Measurements from ENCODE around the gene N4BP2.
"Not testable (repeated sequence)": the region's sequence is repeated elsewhere in the genome, so short reads cannot be mapped to it uniquely, and the experiment has no call there.

The N4BP2 gene

DNA sequence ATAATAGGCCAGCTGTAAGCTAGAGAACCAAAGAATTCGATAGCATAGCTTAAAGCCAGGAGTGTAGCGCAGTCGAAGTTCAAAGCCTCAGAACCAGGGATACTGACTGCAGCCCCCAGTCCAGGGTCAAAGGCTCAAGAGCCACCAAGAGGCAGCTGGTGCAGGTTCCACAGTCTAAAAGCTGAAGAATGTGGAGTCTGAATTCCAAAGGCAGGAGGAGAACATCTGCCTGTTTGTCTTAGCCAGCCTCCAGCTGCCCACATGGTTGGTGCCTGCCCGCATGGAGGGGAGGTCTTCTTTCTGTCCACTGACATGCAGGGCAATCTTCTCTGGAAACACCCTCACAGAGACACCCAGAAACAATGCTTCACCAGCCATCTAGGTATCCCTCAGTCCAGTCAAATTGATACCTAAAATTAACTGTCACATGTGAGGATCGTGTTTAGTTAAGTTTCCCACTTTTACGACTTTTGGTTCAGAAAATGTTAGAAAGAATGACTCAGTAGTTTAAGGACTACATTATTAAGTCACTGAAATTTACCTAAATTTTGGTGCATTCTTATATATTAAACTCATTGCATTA, 87.4 kb downstream of the N4BP2 start:
- TF ChIP-seq, protein P1, sequence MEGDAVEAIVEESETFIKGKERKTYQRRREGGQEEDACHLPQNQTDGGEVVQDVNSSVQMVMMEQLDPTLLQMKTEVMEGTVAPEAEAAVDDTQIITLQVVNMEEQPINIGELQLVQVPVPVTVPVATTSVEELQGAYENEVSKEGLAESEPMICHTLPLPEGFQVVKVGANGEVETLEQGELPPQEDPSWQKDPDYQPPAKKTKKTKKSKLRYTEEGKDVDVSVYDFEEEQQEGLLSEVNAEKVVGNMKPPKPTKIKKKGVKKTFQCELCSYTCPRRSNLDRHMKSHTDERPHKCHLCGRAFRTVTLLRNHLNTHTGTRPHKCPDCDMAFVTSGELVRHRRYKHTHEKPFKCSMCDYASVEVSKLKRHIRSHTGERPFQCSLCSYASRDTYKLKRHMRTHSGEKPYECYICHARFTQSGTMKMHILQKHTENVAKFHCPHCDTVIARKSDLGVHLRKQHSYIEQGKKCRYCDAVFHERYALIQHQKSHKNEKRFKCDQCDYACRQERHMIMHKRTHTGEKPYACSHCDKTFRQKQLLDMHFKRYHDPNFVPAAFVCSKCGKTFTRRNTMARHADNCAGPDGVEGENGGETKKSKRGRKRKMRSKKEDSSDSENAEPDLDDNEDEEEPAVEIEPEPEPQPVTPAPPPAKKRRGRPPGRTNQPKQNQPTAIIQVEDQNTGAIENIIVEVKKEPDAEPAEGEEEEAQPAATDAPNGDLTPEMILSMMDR (IDR thresholded peaks at IDR 0.05; ENCODE audit: insufficient read depth, low read length, missing control alignments): no peak
- DNase-seq (ENCODE audit: low read depth, low spot score): no peak
- CTCF ChIA-PET: interaction anchor here (1.0 to 2.5 kb wide), 5 partner anchors 19 to 181 kb away, joined by 3 to 13 read pairs (median 3); no protein-coding TSS in a partner anchor
- H3K4me3 ChIP-seq (ENCODE audit: low read depth, low read length): no peak overlapping the region
- POLR2A ChIA-PET: no interaction called here

DNA sequence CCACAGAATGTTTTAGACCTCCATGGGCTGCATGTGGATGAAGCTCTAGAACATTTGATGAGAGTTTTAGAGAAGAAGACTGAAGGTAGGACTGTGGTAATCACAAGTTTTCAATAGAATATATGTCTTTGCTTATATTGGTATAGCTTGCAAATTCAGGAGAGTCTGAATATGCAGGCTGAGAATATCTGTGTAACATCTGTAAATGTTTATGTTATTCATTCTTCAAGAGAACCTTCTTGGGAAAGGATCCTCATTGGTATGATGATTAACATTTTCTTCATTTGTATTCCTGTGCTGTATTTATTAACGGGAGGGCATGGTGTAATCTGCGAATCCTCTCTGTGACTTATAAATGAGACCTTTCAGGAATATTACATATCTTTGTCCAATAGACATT, 88.1 kb downstream of the N4BP2 start:
- no peak overlapping the region for H3K4me3 ChIP-seq (ENCODE audit: low read depth, low read length)
- no peak for DNase-seq (ENCODE audit: low read depth, low spot score)
- ChIA-PET CTCF (interaction anchor here (1.2 to 2.5 kb wide), 5 partner anchors 18 to 177 kb away, joined by 3 to 13 read pairs (median 3); no protein-coding TSS in a partner anchor), POLR2A (no interaction called here)
- TF ChIP-seq, protein P1 (IDR thresholded peaks at IDR 0.05; ENCODE audit: insufficient read depth, low read length, missing control alignments): no peak

DNA sequence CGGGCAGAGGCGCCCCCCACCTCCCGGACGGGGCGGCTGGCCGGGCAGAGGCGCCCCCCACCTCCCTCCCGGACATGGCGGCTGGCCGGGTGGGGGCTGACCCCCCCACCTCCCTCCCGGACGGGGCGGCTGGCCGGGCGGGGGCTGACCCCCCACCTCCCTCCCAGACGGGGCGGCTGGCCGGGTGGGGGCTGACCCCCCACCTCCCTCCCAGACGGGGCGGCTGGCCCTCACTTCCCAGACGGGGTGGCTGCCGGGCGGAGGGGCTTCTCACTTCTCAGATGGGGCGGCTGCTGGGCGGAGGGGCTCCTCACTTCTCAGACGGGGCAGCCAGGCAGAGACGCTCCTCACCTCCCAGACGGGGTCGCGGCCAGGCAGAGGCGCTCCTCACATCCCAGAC, 90.8 kb downstream of the N4BP2 start:
- H3K4me3 ChIP-seq (ENCODE audit: low read depth, low read length); POLR2A ChIA-PET; CTCF ChIA-PET; DNase-seq (ENCODE audit: low read depth, low spot score): not testable (repeated sequence)

DNA sequence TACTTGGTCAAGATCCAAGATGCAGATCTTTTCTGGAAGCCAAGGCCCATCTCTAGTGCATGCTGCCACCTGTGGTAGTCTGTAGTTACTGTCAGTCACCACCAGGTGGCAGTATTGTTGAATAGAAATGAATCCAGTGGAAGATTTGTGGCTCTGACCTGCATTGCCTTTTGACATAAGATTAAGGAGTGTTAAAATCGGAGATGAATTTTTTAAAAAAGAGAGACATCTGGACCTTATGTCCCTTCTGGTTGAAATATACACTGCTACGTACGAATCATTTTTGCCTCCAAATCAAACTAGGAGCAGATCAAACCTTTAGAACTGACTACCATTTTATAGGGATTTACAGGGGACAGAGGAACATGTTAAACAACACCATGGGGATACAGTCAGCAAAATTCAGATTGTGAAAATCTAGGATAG, 93.3 kb downstream of the N4BP2 start:
- POLR2A ChIA-PET: no interaction called here

DNA sequence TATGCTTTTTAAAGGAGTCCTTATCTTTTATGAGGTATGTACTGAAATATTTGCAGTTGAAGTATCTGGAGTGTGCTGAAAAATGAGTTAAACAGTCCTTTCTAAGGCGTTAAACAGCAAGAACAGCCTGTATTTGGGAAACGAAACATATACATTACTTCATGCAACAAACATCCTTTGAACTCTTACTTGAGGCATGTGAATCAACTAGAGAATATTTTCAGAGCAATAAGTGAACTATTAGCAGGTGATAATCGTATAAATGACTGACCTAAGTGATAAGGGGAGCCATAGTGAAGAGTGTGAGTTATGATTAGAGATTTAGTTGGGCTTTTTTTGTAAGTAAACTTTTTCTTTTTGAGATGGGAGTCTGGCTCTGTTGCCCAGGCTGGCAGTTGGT, 94.3 kb downstream of the N4BP2 start:
- no peak for DNase-seq (ENCODE audit: low read depth, low spot score)

More for the DNA sequence above, 93.3 kb downstream of the N4BP2 start:
- no peak overlapping the region for H3K4me3 ChIP-seq (ENCODE audit: low read depth, low read length)
- CTCF ChIA-PET: interaction anchor here (0.6 to 8.3 kb wide), 21 partner anchors 12 to 582 kb away, joined by 3 to 89 read pairs (median 3); no protein-coding TSS in a partner anchor
- DNase-seq (ENCODE audit: low read depth, low spot score): no peak
- TF ChIP-seq, protein P1 (IDR thresholded peaks at IDR 0.05; ENCODE audit: insufficient read depth, low read length, missing control alignments): peak; percentile 72

DNA sequence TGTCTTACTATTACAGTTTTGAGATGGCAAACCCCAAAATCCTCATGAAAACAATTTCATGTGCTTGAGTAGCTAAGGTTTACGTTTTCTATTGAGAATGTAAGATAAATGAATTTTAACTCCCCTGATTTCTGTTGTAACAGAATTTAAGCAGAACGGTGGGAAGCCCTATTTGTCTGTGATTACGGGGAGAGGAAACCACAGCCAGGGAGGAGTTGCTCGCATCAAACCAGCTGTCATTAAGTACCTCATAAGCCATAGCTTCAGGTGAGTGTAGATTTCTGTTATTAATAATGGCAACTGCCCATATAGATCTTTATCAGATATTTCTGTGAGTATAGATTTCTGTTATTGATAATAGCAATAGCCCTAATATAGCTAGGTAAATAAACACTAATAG, 96.0 kb downstream of the N4BP2 start:
- TF ChIP-seq, protein P1 (IDR thresholded peaks at IDR 0.05; ENCODE audit: insufficient read depth, low read length, missing control alignments): no peak
- POLR2A ChIA-PET: interaction anchor here (0.6 kb wide), 1 partner anchor 164 kb away, joined by 7 read pairs; no protein-coding TSS in a partner anchor
- CTCF ChIA-PET: interaction anchor here (1.0 to 8.3 kb wide), 6 partner anchors 154 to 567 kb away, joined by 3 to 89 read pairs (median 14); no protein-coding TSS in a partner anchor
- DNase-seq (ENCODE audit: low read depth, low spot score): no peak
- no peak overlapping the region for H3K4me3 ChIP-seq (ENCODE audit: low read depth, low read length)

More for the DNA sequence above, 94.3 kb downstream of the N4BP2 start:
- TF ChIP-seq, protein P1 (IDR thresholded peaks at IDR 0.05; ENCODE audit: insufficient read depth, low read length, missing control alignments): no peak
- no peak overlapping the region for H3K4me3 ChIP-seq (ENCODE audit: low read depth, low read length)
- ChIA-PET CTCF (interaction anchor here (0.7 to 8.3 kb wide), 10 partner anchors 11 to 569 kb away, joined by 3 to 89 read pairs (median 8); no protein-coding TSS in a partner anchor), POLR2A (no interaction called here)
